GM21619 (cell line): Measurements from ENCODE around the gene PLCD1.
A peak's percentile ranks its signal among the peaks of the same experiment; 100 is the strongest.
"Not testable (repeated sequence)": the region's sequence is repeated elsewhere in the genome, so short reads cannot be mapped to it uniquely, and the experiment has no call there.

ENCODE experiments used
- ATAC-seq: cut with Tn5 transposase; IDR thresholded peaks from one replicate; pipeline ENCODE4 v1.9.1; 2021; ENCODE audit not compliant: unreplicated experiment

PLCD1 gene

GRCh38 chr3:37988376-37988775 lies 41.1 kb downstream of the PLCD1 start:
- ATAC-seq = not testable (repeated sequence)

GRCh38 chr3:37987751-37988179 lies 41.7 kb downstream of the PLCD1 start:
- ATAC-seq = no peak

GRCh38 chr3:37987315-37987697 lies 42.1 kb downstream of the PLCD1 start:
- no peak for ATAC-seq

GRCh38 chr3:37986479-37987314 lies 42.7 kb downstream of the PLCD1 start:
- no peak for ATAC-seq

- ATAC-seq = no peak
These were observed 43.7 kb downstream of the PLCD1 start for GRCh38 chr3:37985637-37986320.

- ATAC-seq = no peak
These were observed 44.8 kb downstream of the PLCD1 start for GRCh38 chr3:37984596-37984995.

- ATAC-seq = no peak
These were observed 45.4 kb downstream of the PLCD1 start for GRCh38 chr3:37984051-37984450.

GRCh38 chr3:37982331-37982730 lies 47.1 kb downstream of the PLCD1 start:
- no peak for ATAC-seq

GRCh38 chr3:37981348-37981664 lies 48.1 kb downstream of the PLCD1 start:
- no peak for ATAC-seq

- ATAC-seq = no peak
These were observed 48.7 kb downstream of the PLCD1 start for GRCh38 chr3:37980462-37981347.

- ATAC-seq = no peak
These were observed 49.6 kb downstream of the PLCD1 start for GRCh38 chr3:37979541-37980461.

GRCh38 chr3:37974121-37975083 lies 55.0 kb downstream of the PLCD1 start:
- peak; percentile 92 for ATAC-seq

GRCh38 chr3:37973246-37974054 lies 56.0 kb downstream of the PLCD1 start:
- ATAC-seq = no peak

GRCh38 chr3:37972056-37972455 lies 57.4 kb downstream of the PLCD1 start:
- ATAC-seq = not testable (repeated sequence)

- ATAC-seq = no peak
These were observed 58.0 kb downstream of the PLCD1 start for GRCh38 chr3:37971467-37971866.

- no peak for ATAC-seq
These were observed 58.6 kb downstream of the PLCD1 start for GRCh38 chr3:37970802-37971201.

GRCh38 chr3:37969596-37970100 lies 59.8 kb downstream of the PLCD1 start:
- no peak for ATAC-seq
